GM23248 (cell line): ENCODE measurements around the gene CLIP2.

ENCODE experiments used
- EZH2 ChIP-seq: fragments of 200-600 bp; sonication (generic); IDR thresholded peaks from 2 replicates; pipeline ENCODE4 v1.6.1; 2018; ENCODE audit warnings: antibody characterized with exemption, mild to moderate bottlenecking; ENCODE audit not compliant: insufficient read depth, poor library complexity, severe bottlenecking
- EZH2phosphoT487 ChIP-seq: fragments of 200-600 bp; sonication (generic); IDR thresholded peaks from 2 replicates; pipeline ENCODE4 v1.6.1; 2018; ENCODE audit warnings: antibody characterized with exemption, moderate library complexity, mild to moderate bottlenecking, low read depth; ENCODE audit not compliant: insufficient read depth

- TF ChIP-seq EZH2 (no peak), EZH2phosphoT487 (no peak)
These were observed at the start of gene CLIP2 for GRCh38 chr7:74289018-74289658.
